Lower lobe of right lung (tissue), 2 donors: Measurements from ENCODE around the gene CHST4. TPM values are rescaled to one million over a fixed set of nuclear protein-coding genes. Genes with fewer than 3 reads are reported as not detected.

Source experiments
- ATAC-seq, 2 donors: fragments of 200-7000 bp; cut with Tn5 transposase; one replicate each; pipeline ENCODE4 v1.9.1; 2020 to 2022; ENCODE audit warnings: mild to moderate bottlenecking in 2 of 2, moderate library complexity in 2 of 2
- DNase-seq: peaks from one replicate; pipeline ENCODE4 v3.0.0-alpha.2; 2020
- H3K27ac ChIP-seq: fragments of 200-600 bp; one replicate; pipeline ENCODE4 v1.8.0; 2022
- H3K27me3 ChIP-seq: fragments of 200-600 bp; one replicate; pipeline ENCODE4 v1.8.0; 2022; ENCODE audit warnings: low read depth
- H3K36me3 ChIP-seq: fragments of 200-600 bp; one replicate; pipeline ENCODE4 v1.8.0; 2022; ENCODE audit warnings: mild to moderate bottlenecking
- H3K4me1 ChIP-seq: fragments of 200-600 bp; one replicate; pipeline ENCODE4 v1.8.0; 2022
- H3K4me3 ChIP-seq: fragments of 200-600 bp; one replicate; pipeline ENCODE4 v1.8.0; 2022; ENCODE audit warnings: mild to moderate bottlenecking
- H3K9me3 ChIP-seq: fragments of 200-600 bp; one replicate; pipeline ENCODE4 v1.8.0; 2022
- intact Hi-C: fragments of 100-400 bp; cut with DNase I; formaldehyde crosslinking; loops from one replicate; pipeline ENCODE4 v1.11.0; 2022
- total RNA-seq: library from RNA; stranded (reverse); fragmentation: NEBNext Ultra II Directional; extraction: Animal tissue kit (Norgen Biotek cat#: 25700); gene quantifications from one replicate; pipeline ENCODE4 v1.2.1, GENCODE V29; 2021
- TF ChIP-seq, protein P1 (sequence below): fragments of 200-600 bp; IDR thresholded peaks from one replicate; pipeline ENCODE4 v1.8.0; 2022; ENCODE audit warnings: antibody characterized with exemption, mild to moderate bottlenecking
- donor health status: DM: no; HTN: yes; CAD: no; lungs with severe emphysema.

CHST4 gene
- total RNA-seq, 1 donor from 2014 or later, result 0.27 TPM

DNA sequence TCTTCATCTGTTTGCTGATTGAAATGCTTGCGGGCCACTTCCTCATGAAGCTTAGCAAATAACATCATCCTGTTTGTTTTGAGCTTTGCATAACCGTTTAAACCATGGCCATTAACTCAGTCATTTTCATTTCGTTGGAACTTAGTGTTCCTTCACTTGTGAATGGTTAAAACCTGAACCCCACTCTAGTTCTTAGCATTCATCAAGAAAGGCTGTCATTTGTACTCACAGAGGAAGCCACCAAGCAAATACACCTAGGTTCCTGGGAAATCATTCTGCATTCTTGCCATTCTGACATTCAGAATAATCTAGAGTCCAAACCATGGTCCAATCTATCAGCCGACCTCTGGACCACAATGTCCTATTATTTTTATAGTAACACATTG is 59.1 kb downstream of the CHST4 start:
- H3K4me1 ChIP-seq, result no peaks in the 10 kb centered on the region
- H3K4me3 ChIP-seq, result no peak overlapping the region
- DNase-seq (no peak), ATAC-seq (peak in 1 of 2 donors; percentile 45)
- no peaks in the 10 kb centered on the region for H3K36me3 ChIP-seq
- no peaks in the 10 kb centered on the region for H3K27me3 ChIP-seq
- TF ChIP-seq, protein P1, sequence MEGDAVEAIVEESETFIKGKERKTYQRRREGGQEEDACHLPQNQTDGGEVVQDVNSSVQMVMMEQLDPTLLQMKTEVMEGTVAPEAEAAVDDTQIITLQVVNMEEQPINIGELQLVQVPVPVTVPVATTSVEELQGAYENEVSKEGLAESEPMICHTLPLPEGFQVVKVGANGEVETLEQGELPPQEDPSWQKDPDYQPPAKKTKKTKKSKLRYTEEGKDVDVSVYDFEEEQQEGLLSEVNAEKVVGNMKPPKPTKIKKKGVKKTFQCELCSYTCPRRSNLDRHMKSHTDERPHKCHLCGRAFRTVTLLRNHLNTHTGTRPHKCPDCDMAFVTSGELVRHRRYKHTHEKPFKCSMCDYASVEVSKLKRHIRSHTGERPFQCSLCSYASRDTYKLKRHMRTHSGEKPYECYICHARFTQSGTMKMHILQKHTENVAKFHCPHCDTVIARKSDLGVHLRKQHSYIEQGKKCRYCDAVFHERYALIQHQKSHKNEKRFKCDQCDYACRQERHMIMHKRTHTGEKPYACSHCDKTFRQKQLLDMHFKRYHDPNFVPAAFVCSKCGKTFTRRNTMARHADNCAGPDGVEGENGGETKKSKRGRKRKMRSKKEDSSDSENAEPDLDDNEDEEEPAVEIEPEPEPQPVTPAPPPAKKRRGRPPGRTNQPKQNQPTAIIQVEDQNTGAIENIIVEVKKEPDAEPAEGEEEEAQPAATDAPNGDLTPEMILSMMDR, result no peak
- no peak overlapping the region for H3K27ac ChIP-seq
- H3K9me3 ChIP-seq, result no peaks in the 10 kb centered on the region
- intact Hi-C loops, result no loop called here

Other genes starting within 250 kb of the CHST4 start
- 23.4 TPM for gene CMTR2, start 237.0 kb upstream of the CHST4 start, total RNA-seq
- 1.6 TPM for gene CALB2, start 167.7 kb upstream of the CHST4 start, total RNA-seq
- not detected for gene TLE7, start 84.4 kb upstream of the CHST4 start, total RNA-seq
- 9.5 TPM for gene ZNF23, start 64.2 kb upstream of the CHST4 start, total RNA-seq
- 18.3 TPM for gene ZNF19, start 37.1 kb upstream of the CHST4 start, total RNA-seq
- gene TAT, start 50.7 kb downstream of the CHST4 start, total RNA-seq, result not detected
- 6.7 TPM for gene MARVELD3, start 99.8 kb downstream of the CHST4 start, total RNA-seq
- 6.6 TPM for gene PHLPP2, start 198.3 kb downstream of the CHST4 start, total RNA-seq